Measurements from ENCODE around the gene HIGD2B. TPM values are rescaled to one million over a fixed set of nuclear protein-coding genes. Genes with fewer than 3 reads are reported as not detected.
A peak's percentile ranks its signal among the peaks of the same experiment; 100 is the strongest.
"Not testable (repeated sequence)": the region's sequence is repeated elsewhere in the genome, so short reads cannot be mapped to it uniquely, and the experiment has no call there.

The HIGD2B gene
- total RNA-seq, 4 donors from 2014 or later, result not detected

DNA sequence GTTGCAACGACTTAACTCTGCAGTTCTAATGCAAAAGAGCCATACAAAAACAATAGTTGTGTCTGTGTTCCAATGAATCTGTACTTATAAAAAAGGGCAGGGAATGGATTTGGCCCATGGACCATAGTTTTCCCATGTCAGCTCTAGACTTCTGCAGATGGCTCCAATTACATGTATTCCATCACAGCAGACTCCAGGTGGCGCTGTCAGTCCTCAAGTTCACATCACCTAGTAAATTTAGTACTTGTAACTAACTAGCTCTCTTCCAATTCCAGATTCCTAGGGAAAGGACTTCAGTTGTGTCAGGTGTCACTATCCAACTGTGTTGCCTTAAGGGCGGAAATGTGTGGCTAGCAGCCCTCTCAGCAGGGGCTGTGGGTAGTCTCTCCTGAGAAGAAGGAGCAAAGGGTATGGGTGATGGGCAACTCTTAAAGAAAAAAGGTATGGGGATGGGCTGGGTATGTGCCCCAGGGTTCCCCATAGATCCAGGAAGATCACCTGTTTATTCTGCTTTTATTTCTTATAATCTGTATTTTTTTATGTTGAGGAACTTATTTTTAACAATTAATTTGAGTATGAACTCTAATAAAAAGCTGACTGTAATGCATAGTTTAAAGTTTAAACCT, 36.2 kb upstream of the HIGD2B start:
- no peak overlapping the region for H3K4me3 ChIP-seq
- H3K36me3 ChIP-seq, result no peaks in the 10 kb centered on the region
- peak; percentile 25 to 28 for DNase-seq
- H3K27me3 ChIP-seq, result no peaks in the 10 kb centered on the region
- no peaks in the 10 kb centered on the region for H3K9me3 ChIP-seq
- TF ChIP-seq POLR2A (IDR thresholded peaks at IDR 0.05), result no peak
- TF ChIP-seq, protein P1, sequence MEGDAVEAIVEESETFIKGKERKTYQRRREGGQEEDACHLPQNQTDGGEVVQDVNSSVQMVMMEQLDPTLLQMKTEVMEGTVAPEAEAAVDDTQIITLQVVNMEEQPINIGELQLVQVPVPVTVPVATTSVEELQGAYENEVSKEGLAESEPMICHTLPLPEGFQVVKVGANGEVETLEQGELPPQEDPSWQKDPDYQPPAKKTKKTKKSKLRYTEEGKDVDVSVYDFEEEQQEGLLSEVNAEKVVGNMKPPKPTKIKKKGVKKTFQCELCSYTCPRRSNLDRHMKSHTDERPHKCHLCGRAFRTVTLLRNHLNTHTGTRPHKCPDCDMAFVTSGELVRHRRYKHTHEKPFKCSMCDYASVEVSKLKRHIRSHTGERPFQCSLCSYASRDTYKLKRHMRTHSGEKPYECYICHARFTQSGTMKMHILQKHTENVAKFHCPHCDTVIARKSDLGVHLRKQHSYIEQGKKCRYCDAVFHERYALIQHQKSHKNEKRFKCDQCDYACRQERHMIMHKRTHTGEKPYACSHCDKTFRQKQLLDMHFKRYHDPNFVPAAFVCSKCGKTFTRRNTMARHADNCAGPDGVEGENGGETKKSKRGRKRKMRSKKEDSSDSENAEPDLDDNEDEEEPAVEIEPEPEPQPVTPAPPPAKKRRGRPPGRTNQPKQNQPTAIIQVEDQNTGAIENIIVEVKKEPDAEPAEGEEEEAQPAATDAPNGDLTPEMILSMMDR (IDR thresholded peaks at IDR 0.05), result peak; percentile 32 to 46 (median 40)
- intact Hi-C loops (cut with DNase I; ENCODE audit: low total_unique reads), result no loop called here
- H3K4me1 ChIP-seq, result no peaks in the 10 kb centered on the region
- no peak overlapping the region for H3K27ac ChIP-seq

DNA sequence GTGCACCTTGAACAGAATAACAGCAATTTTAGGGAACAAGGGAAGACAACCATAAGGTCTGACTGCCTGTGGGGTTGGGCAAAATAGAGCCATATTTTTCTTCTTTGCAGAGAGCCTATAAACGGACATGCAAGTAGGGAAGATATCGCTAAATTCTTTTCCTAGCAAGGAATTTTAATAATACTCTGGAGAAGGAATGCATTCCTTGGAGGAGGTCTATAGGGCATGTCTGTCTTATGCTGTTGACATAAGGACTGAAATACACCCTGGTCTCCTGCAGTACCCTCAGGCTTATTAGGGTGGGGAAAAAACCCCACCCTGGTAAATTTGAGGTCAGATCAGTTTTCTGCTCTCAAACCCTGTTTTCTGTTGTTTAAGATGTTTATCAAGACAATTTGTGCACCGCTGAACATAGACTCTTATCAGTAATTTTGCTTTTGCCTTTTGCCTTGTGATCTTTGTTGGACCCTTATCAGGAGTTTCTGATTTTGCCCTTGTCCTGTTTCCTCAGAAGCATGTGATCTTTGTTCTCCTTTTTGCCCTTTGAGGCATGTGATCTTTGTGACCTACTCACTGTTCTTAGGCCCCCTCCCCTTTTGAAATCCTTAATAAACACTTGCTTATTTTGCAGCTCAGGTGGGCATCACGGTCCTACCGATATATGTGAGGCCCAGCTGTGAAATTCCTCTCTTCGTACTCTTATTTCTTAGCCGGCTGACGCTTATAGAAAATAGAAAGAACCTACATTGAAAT, 22.7 kb upstream of the HIGD2B start:
- H3K9me3 ChIP-seq; intact Hi-C loops (cut with DNase I; ENCODE audit: low total_unique reads); DNase-seq; H3K4me1 ChIP-seq; H3K4me3 ChIP-seq; H3K36me3 ChIP-seq; H3K27me3 ChIP-seq; H3K27ac ChIP-seq: not testable (repeated sequence)

DNA sequence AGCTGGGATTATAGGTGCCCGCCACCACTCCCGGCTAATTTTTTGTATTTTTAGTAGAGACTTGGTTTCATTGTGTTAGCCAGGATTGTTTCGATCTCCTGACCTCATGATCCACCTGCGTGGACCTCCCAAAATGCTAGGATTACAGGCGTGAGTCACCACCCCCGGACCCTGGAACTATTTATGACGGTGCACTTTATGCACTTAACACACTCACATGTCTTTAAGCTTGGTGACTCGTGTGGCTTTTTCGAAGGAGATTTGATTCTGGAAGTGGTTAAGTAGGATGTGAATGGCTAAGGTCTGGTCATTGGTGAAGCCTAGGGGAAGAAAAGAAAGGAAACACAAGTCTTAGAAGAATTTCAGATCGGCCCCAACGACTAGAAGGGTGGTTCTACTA, 20.3 kb upstream of the HIGD2B start:
- TF ChIP-seq, protein P1 (IDR thresholded peaks at IDR 0.05), result no peak
- no peak for TF ChIP-seq POLR2A (IDR thresholded peaks at IDR 0.05)
- no peaks in the 10 kb centered on the region for H3K4me1 ChIP-seq
- no peaks in the 10 kb centered on the region for H3K27me3 ChIP-seq
- H3K9me3 ChIP-seq, result no peaks in the 10 kb centered on the region
- no peak overlapping the region for H3K27ac ChIP-seq
- intact Hi-C loops (cut with DNase I; ENCODE audit: low total_unique reads), result no loop called here
- no peaks in the 10 kb centered on the region for H3K36me3 ChIP-seq
- H3K4me3 ChIP-seq, result no peak overlapping the region
- no peak for DNase-seq

DNA sequence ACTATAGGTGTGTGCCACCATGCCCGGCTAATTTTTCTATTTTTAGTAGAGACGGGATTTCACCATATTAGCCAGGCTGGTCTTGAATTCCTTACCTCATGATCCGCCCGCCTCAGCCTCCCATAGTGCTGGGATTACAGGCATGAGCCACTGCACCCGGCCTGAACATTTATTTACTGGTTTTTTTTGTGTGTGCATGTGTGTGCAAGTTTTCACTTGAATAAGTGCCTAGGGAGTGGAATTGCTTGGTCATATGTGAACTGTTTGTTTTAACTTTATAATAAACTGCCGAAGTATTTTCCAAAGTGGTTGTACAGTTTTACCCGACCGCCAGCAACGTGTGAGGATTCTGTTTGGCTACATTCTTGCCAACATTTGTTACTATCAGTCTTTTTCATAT, 14.1 kb upstream of the HIGD2B start:
- DNase-seq, result no peak
- Histone ChIP-seq H3K4me1 (no peaks in the 10 kb centered on the region), H3K36me3 (no peaks in the 10 kb centered on the region), H3K9me3 (no peaks in the 10 kb centered on the region), H3K4me3 (no peak overlapping the region), H3K27ac (no peak overlapping the region), H3K27me3 (no peaks in the 10 kb centered on the region)
- intact Hi-C loops (cut with DNase I; ENCODE audit: low total_unique reads), result no loop called here
- no peak for TF ChIP-seq POLR2A (IDR thresholded peaks at IDR 0.05)
- TF ChIP-seq, protein P1 (IDR thresholded peaks at IDR 0.05), result no peak

DNA sequence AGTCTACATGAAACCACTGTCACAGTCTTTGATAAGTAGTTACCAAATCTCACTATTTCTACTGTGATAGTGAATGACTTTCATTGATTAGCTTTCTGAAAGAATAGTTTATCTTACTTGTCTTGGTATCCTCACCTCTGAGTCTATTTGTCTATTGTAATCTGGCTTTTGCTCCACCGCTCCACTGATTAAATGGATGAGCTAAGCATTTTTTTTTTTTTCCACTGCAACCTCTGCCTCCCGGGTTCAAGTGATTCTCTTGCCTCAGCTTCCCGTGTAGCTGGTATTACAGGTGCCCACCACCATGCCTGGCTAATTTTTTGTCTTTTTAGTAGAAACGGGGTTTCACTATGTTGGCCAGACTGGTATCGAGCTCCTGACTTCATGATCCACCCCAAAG, 13.0 kb upstream of the HIGD2B start:
- no peak overlapping the region for H3K4me3 ChIP-seq
- H3K36me3 ChIP-seq, result no peaks in the 10 kb centered on the region
- H3K4me1 ChIP-seq, result no peaks in the 10 kb centered on the region
- H3K27ac ChIP-seq, result no peak overlapping the region
- TF ChIP-seq POLR2A (IDR thresholded peaks at IDR 0.05), result no peak
- TF ChIP-seq, protein P1 (IDR thresholded peaks at IDR 0.05), result no peak
- DNase-seq, result no peak
- no peaks in the 10 kb centered on the region for H3K9me3 ChIP-seq
- intact Hi-C loops (cut with DNase I; ENCODE audit: low total_unique reads), result no loop called here
- no peaks in the 10 kb centered on the region for H3K27me3 ChIP-seq
